GM19193 (cell line): Measurements from ENCODE around the gene KRT12.

Source experiments
- POLR2A ChIP-seq: IDR thresholded peaks from 4 replicates; pipeline ENCODE4 v1.6.1; 2011; ENCODE audit not compliant: insufficient read depth, insufficient read length; ENCODE audit errors: extremely low read depth

Gene KRT12

DNA sequence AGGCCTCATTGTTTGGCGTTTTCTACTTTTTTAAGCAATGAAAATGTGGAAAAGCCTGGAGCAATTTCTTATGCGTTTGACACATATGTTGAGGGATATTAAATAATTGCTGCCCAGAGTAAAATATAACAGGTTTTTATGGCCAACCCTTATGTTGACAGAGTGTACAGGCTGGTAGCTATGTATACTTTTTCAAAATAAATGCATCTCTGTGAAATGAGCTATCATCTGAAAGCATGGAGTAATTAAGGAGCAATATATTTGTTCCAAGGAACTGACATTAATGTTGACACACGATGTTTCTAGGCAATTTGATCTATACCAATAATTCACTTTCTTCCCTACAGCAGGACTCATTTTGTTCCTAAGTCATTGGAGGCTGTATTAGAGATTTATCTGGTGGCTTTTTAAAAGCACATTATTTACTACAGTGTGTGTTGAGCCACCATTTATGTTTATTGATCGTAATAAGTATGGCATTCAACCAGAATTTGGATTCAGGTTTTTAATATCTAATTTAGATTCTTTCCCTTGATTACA lies 30.0 kb upstream of the KRT12 start:
- TF ChIP-seq POLR2A = no peak

DNA sequence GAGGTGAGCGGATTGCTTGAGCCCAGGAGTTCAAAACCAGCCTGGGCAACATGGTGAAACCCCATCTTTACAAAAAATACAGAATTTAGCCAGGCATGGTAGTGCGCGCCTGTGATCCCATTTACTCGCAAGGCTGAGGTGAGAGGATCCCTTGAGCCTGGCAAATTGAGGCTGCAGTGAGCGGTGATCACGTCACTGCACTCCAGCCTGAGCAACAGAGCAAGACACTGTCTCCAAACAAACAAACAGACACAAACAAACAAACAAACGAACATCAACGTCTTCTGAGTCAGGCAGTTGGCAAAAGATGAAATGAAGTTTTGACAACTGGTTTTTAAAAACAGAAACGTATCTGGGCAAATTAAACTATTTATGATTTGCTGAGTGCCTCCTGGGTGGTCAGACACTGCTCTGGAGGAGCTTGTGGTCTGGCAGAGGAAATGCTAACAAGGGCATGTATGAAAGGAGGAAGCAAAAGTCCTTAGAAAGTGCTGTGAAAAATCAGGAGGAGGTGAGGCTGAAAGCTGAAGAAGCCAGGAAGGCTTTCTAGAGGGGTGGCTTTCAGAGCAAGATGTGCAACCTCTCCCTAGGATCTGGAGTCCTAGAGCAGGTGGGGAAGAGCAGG lies 28.2 kb upstream of the KRT12 start:
- TF ChIP-seq POLR2A = no peak

DNA sequence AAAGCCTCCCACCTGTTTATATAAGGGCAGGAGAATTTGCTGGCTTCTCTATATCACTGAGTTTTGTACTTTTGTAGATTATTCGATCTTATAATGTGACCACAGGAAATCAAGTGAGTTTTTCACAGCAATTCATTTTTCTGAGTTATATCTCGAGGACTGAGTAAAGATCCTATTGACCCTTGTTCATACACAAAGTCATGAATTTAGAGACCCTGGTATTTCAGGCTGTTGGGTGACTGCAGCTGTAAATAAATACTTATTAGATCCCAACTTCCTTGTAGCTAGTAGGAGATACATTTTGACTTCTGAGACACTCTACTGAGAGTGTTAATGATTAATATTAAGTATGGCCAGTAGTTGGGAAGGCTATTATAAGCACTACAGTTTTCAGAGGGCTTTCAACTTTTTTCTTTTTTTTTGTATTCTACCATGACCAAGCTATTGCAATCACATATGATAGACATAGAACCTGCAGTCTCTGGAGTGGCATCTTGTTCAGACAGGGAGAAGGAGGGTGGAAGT lies 21.2 kb upstream of the KRT12 start:
- TF ChIP-seq POLR2A = no peak

DNA sequence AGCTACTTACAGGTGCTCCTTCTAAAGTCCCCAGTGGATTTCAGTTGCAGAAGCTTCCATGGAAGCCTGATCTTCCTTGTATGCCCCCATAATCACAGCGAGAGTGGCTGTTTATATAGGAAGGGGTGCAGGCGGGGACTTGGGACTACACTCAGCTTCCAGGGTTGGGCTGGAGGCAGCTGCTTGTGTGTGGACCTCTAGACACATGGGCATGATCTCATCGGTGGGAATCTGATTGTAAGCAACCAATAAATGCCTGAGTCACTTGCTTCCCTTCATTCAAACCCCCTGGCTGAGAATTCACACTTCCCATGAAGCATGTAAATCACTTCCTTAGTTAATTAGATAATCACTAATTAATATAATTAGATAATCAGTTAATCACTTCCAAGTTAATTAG lies 19.1 kb upstream of the KRT12 start:
- TF ChIP-seq POLR2A = no peak

DNA sequence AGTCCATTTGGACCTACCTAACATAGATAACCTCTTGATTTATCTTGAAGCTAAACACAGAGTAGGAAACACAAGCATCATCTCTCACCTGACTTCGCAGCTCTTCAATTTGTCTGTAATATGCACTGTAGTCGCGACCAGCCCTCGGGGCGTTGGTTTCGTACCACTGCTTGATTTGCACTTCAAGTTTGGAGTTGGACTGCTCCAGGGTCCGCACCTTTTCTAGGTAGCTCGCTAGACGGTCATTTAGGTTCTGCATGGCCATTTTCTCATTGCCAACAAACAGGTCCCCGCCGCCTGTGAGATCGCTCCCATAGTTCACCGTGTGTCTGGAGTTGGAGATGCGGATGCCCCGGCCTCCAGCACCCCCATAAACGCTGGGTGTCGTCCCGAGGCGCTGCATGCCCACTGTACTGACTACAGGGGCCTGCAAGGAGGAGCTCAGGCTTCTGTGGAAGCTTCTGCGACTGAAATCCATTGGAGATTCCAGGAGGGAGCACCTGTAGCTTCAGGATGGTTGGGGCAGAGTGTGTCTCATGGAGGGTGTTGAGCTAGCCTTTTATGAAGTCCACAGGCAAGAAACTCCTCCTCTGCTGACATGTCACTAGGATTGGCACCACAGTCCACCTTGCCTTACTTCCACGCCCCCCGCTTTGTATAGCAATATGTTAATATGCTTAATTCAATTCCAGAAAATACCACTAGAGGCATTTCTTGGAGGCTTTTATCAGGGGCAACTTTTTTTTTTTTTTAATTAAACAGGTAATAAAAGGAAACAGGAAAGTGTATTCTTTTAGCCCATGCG lies 17.9 kb upstream of the KRT12 start, which contains the start of gene KRT20:
Gene KRT20, minus strand, starts transcription at position 535 of the 805 bp plus-strand sequence. Its CDS starts 57 bp downstream, at position 478.
- no peak for TF ChIP-seq POLR2A

DNA sequence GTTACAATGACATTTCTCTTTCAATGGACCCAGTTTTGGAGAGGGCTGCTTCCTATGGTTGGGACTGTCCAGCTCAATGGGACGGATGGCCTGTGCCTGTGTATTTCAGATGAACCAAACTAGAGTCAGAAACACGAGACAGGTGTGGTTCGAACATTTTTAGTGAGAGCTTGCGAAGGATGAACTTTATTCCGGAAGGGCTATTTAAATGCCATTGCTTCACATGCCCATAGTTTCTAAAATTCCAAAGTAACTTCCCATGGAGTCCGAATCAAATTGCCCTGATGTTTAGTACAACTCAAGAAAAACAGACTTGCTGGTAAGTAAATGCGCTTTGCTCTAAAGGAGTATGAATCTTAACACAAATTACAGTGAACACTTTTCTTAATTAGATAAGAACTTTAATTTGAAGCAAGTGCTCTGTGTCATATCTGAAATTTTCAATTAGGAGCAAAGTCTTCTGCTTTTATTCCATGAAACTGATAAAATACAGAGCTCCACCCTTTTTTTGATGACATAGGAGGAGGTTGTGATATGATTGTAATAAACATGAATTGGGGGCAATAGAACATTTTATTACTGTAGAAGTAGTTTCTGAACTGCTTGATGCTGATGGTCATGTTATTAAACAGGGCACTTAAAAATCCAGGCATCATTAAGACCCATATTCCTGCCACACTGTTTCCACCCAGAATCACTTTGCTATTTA lies 16.8 kb upstream of the KRT12 start:
- TF ChIP-seq POLR2A = no peak

DNA sequence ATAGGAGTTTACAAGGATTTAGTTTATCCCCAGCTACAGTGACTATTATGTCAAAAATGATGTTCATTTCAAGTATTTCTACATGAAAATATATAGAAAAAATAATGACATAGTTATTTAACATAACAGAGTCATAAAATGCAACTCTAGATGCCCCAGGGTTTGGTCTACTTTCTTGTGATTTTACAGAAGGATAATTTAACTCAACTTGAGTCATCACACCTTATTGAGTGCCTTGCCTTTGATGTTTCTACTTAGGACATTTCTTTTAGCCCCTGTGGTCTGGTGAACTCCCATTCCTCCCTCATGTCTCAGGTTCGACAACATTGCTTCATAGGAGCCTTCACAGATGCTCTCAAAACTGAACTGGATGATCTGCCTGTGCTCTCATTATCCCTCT lies 16.0 kb upstream of the KRT12 start:
- TF ChIP-seq POLR2A = no peak

DNA sequence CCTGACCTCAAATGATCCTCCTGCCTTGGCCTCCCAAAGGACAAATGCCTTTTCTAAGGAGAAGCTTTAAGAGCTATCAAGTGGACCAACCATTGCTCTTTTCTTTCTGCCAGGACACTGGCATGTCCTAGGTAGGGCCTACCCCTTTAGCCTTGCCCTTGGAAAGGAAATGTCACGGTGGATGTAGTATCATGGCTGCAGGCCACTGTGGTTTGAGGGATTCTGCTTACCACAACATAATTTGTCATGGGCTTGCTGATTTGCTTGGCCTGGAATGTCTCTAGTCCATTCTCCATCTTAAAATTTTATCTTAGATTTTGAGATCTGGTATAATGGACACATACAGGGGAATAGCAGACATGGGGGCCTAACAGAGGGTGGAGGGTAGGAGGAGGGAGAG lies 12.0 kb upstream of the KRT12 start:
- no peak for TF ChIP-seq POLR2A

DNA sequence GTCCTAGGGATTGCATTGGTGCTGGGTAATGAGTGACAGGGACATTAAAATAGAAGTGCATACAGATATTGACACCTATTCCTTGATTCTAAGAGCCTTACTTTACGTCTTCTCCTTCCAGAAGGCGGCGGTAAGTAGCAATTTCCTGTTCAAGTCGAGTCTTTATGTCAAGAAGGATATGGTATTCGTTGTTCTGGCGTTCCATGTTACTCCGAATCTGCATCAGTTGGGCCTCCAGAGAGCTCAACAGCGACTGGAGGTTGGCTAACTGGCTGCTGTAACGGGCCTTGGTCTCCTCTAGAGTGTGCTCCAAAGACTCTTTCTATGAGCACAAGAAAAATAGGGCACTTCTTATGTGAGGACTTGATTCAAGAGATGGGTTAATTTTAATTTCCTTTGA lies 11.0 kb upstream of the KRT12 start:
- no peak for TF ChIP-seq POLR2A

DNA sequence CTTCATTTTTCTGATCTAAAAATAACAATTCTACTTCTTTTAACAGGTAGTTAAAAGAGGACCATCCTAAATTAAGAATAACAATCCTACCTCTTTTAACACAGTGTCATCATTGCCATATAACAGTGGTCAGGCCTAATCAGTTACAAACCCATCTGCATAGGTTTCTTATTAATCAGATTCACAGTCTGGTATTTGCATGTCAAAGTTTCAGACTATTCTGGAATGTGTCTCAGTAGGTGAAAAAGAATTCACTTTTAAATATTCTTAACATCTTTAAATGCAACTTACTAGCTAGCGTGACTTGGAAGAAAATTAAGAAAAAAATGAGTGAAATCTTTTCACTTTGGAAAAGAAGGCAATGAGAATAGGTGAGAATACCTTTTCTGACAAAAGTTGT lies 6.8 kb upstream of the KRT12 start:
- no peak for TF ChIP-seq POLR2A

DNA sequence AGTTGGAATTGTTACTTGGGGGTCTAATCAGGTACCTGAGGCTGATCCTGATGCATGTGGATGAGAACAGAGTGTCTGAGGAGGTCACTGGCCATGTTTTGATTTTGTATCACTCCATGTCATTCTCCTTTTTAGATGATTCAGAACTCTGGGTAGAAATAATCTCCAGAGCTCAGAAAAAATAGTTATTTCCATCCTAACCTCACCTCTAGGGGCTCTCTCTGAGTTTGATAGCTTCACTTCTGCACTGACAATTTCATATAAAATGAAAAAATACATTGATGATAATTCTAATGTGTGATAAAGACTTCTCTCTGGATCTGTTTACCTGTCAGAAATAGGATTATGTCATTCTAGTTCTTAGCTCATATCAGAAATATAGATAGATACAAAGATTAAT lies 6.2 kb upstream of the KRT12 start:
- TF ChIP-seq POLR2A = no peak

DNA sequence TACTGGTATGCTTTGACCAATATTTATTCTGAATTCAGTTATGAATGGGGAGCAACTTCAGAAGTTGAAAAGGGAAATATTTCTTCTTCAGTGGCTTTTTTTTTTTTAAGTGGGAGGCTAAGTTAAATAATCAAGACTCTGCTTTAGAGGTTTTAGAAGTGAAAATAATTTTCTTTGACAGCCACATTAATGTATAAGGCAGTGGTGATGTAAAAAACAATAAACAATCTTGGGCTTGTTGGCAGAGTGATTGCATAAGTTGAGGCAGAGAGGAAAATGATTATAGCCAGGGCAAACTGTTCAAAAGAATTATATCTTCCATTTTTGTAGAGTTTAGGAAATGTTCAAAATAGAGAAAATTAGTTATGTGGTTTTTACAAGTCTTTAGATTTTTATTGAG lies 5.4 kb upstream of the KRT12 start:
- TF ChIP-seq POLR2A = no peak

DNA sequence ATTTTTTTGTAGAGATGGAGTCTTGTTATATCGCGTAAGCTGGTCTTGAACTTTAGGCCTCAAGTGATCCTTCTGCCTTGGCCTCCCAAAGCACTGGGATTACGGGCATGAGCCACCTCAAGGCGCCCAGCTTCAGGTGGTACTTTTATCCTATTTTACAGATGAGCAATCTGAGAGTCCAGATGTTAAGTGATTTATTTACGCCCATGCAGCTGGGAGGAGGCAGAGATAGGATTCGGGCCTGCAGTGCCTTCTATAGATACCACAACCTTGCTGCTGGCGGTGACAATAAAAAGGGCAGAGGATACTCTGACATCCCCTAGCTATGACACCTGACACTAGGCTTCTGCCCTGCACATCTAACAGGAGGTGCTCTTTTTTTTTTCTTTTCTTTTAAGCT lies 4.3 kb upstream of the KRT12 start:
- no peak for TF ChIP-seq POLR2A

DNA sequence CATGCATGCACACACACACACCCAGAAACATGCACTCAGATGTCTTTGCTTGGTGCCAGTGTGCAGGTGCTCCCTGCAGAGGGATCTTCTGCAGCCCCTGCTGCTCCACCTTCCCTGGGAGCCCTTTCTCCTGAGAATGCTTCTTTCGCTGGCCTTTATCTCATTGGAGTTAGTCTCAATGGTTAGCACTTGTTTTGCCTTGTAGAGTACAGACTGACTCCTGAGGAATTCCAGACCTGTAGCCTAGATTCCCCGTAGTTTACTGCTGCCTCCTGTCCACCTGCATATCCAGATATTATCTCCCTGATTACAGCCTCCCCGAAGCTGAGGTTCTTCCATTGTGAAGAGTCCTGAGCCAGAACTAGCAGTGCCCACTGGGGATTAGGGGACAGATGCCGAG lies 3.1 kb upstream of the KRT12 start:
- no peak for TF ChIP-seq POLR2A

DNA sequence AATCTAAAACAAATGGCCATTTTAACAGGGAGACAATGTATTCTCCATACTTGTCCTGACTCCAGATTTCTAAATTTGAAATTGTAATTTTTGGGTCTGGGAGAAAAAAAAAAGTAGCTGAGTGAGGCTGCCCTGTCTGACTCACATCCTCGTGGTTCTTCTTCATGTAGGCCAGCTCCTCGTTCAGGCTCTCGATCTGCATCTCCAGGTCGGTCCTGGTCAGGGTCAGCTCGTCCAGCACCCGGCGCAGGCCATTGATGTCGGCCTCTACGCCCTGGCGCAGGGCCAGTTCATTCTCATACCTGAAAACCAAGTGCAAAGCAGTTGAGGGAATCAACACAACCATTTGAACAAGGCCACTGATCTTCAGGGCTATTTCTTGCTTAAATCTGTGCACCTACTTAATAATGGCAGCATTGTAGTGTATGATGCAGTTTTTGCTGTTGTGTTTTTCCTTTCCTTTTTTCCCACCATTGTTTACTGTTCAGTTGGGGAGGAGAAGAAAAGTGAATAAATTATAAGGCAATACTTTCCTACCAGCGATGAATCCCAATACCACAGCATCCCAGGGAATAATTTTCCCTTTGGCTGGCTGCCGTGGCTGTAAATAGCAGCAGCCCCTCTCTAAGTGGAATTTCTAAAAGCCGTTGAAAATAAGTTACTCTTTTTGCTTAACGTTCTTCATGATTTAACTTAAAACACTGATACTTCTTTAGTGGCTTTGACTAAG lies 2.2 kb downstream of the KRT12 start:
- TF ChIP-seq POLR2A = no peak

DNA sequence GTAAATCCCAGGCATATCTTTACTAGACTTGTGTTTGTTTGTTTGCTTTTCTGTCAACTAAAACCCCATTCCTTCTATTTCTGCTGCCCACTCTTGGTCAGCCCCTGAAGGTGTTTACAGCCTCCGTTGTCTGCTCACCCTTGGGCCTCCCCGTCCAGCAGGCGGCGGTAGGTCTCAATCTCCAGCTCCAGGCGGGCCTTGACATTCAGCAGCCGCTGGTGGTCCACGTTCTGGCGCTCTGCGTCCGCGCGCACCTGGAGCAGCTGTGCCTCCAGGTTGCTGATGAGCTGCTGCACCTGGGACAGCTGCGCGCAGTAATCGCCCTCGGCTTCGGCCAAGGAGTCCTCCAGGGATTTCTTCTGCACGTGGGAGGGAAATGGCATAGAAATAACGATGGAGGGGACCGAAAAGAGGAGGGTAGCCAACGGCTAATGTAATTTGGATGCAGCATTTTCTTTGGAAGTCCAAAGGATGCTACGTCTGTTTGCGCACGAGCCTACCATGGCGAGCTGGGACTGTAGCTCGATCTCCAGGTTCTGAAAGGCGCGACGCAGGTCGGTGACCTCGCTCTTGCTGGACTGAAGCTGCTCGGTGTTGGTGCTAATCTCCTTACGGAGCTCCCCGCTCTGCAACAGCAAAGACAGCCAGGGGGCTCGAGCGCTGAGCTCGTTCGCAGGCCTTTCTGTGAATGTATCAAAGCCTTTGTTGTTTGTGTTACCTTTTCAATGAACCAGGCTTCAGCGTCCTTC lies 3.9 kb downstream of the KRT12 start:
- no peak for TF ChIP-seq POLR2A
